PC-9 (cell line): ENCODE measurements around the gene BMPR2. TPM values are rescaled to one million over a fixed set of nuclear protein-coding genes. Genes with fewer than 3 reads are reported as not detected.
A peak's percentile ranks its signal among the peaks of the same experiment; 100 is the strongest.

Source experiments
- BruUV-seq: library from RNA; stranded (reverse); fragments of 400-500 nt; replicated peaks from 2 replicates; lab custom pipeline; 2021; lab: Mats Ljungman, UMichigan
- CTCF ChIA-PET: fragments of 300-600 bp; sonication (Branson Sonifier 250); formaldehyde crosslinking; loops from one replicate; lab custom pipeline; 2022; ENCODE audit warnings: antibody characterized with exemption; lab: Charles Lee
- POLR2A ChIA-PET: fragments of 300-600 bp; sonication (Branson Sonifier 250); formaldehyde crosslinking; loops from one replicate; lab custom pipeline; 2022; ENCODE audit warnings: antibody characterized with exemption; ENCODE audit not compliant: unreplicated experiment; lab: Charles Lee
- DNase-seq, 2 experiments: peaks; one replicate each; pipeline versions ENCODE4 v3.0.0 to v3.0.0-alpha.2; 2015 to 2022; ENCODE audit warnings: mixed read lengths in 1 of 2
- H2AFZ ChIP-seq: fragments of 200-600 bp; sonication (generic); 2 replicates; pipeline ENCODE4 v1.8.1; 2017; ENCODE audit warnings: antibody characterized with exemption
- H3F3A ChIP-seq: fragments of 200-600 bp; sonication (generic); 2 replicates; pipeline ENCODE4 v1.8.1; 2017; ENCODE audit warnings: antibody characterized with exemption, mild to moderate bottlenecking, low read depth; ENCODE audit not compliant: insufficient read depth
- H3K27ac ChIP-seq: fragments of 200-600 bp; sonication (generic); 2 replicates; pipeline ENCODE4 v1.6.1; 2016; ENCODE audit warnings: mixed run types
- H3K27me3 ChIP-seq: fragments of 200-600 bp; sonication (generic); 2 replicates; pipeline ENCODE4 v1.6.1; 2016; ENCODE audit warnings: low read depth, mixed run types; ENCODE audit not compliant: insufficient read depth
- H3K36me3 ChIP-seq: fragments of 200-600 bp; sonication (generic); 2 replicates; pipeline ENCODE4 v1.6.1; 2016; ENCODE audit warnings: low read depth, mixed run types
- H3K4me1 ChIP-seq: fragments of 200-600 bp; sonication (generic); replicated peaks from 2 replicates; pipeline ENCODE4 v1.6.1; 2016; ENCODE audit warnings: mixed run types; ENCODE audit not compliant: insufficient read depth
- H3K4me2 ChIP-seq: fragments of 200-600 bp; sonication (generic); 2 replicates; pipeline ENCODE4 v1.6.1; 2017; ENCODE audit warnings: mixed run types
- H3K4me3 ChIP-seq: fragments of 200-600 bp; sonication (generic); 2 replicates; pipeline ENCODE4 v1.6.1; 2016; ENCODE audit warnings: mixed run types
- H3K79me2 ChIP-seq: fragments of 200-600 bp; sonication (generic); 2 replicates; pipeline ENCODE4 v1.6.1; 2017; ENCODE audit warnings: low read depth, mixed run types
- H3K9me2 ChIP-seq: fragments of 200-600 bp; sonication (generic); 2 replicates; pipeline ENCODE4 v1.8.1; 2017; ENCODE audit warnings: mild to moderate bottlenecking; ENCODE audit not compliant: insufficient read depth
- H3K9me3 ChIP-seq: fragments of 200-600 bp; sonication (generic); 2 replicates; pipeline ENCODE4 v1.8.1; 2016; ENCODE audit warnings: low read depth; ENCODE audit not compliant: insufficient read depth
- H4K20me1 ChIP-seq: fragments of 200-600 bp; sonication (generic); 2 replicates; pipeline ENCODE4 v1.8.1; 2017; ENCODE audit not compliant: insufficient read depth
- CTCF ChIP-seq: fragments of 200-600 bp; sonication (generic); conservative IDR thresholded peaks from 2 replicates; pipeline ENCODE4 v1.6.1; 2017; ENCODE audit warnings: mixed run types, antibody characterized with exemption, mild to moderate bottlenecking, moderate library complexity
- EZH2 ChIP-seq: fragments of 200-600 bp; sonication (generic); IDR thresholded peaks from 2 replicates; pipeline ENCODE4 v1.8.0; 2017; ENCODE audit warnings: antibody characterized with exemption, low read depth
- intact Hi-C: fragments of 100-400 bp; cut with micrococcal nuclease; formaldehyde crosslinking; loops from one replicate; pipeline ENCODE4 v1.10.0; 2022; ENCODE audit not compliant: unreplicated experiment
- total RNA-seq: library from RNA; stranded (reverse); gene quantifications from 2 replicates; pipeline ENCODE4 v1.2.3, GENCODE V29; 2021

The BMPR2 gene
- total RNA-seq, 1 experiment from 2014 or later: 23.2 TPM

- H3K4me2 ChIP-seq: no peak overlapping the region
- no peak overlapping the region for H3K27ac ChIP-seq
- no peaks in the 10 kb centered on the region for H3K4me1 ChIP-seq
- no peaks in the 10 kb centered on the region for H3K9me3 ChIP-seq
- no peaks in the 10 kb centered on the region for H3K9me2 ChIP-seq
- ChIA-PET POLR2A (no interaction called here), CTCF (no interaction called here)
- no peak for DNase-seq
- intact Hi-C loops: no loop called here
- H3K4me3 ChIP-seq: no peak overlapping the region
- H2AFZ ChIP-seq: no peak overlapping the region
- TF ChIP-seq EZH2 (no peak), CTCF (no peak)
- no peaks in the 10 kb centered on the region for H3K79me2 ChIP-seq
- no peaks in the 10 kb centered on the region for H4K20me1 ChIP-seq
- H3K27me3 ChIP-seq: no peaks in the 10 kb centered on the region
- no TSS peak for BruUV-seq
- H3F3A ChIP-seq: no peaks in the 10 kb centered on the region; the same call in 1 of the 2 replicates
- no peaks in the 10 kb centered on the region for H3K36me3 ChIP-seq
Measured at GRCh38 chr2:202344178-202344577, 31.9 kb upstream of the BMPR2 start.

GRCh38 chr2:202346180-202346579 lies 29.9 kb upstream of the BMPR2 start:
- peak in 1 of 2 experiments; percentile 53 for DNase-seq
- no peak for TF ChIP-seq EZH2
- no peak for TF ChIP-seq CTCF
- Histone ChIP-seq H3K4me2 (no peak overlapping the region), H3K4me3 (no peak overlapping the region), H3K27ac (no peak overlapping the region), H2AFZ (no peak overlapping the region), H3K36me3 (no peaks in the 10 kb centered on the region), H4K20me1 (no peaks in the 10 kb centered on the region), H3K9me3 (no peaks in the 10 kb centered on the region), H3K4me1 (no peaks in the 10 kb centered on the region), H3F3A (no peaks in the 10 kb centered on the region), H3K27me3 (no peaks in the 10 kb centered on the region), H3K79me2 (no peaks in the 10 kb centered on the region), H3K9me2 (no peaks in the 10 kb centered on the region)
- ChIA-PET CTCF (no interaction called here), POLR2A (no interaction called here)
- intact Hi-C loops: no loop called here
- BruUV-seq: no TSS peak

- no peaks in the 10 kb centered on the region for H3F3A ChIP-seq
- no peak overlapping the region for H3K4me3 ChIP-seq
- ChIA-PET POLR2A (no interaction called here), CTCF (no interaction called here)
- TF ChIP-seq CTCF (no peak), EZH2 (no peak)
- H2AFZ ChIP-seq: no peak overlapping the region
- no TSS peak for BruUV-seq
- no peaks in the 10 kb centered on the region for H3K79me2 ChIP-seq
- no peaks in the 10 kb centered on the region for H3K9me3 ChIP-seq
- no peak overlapping the region for H3K27ac ChIP-seq
- no peaks in the 10 kb centered on the region for H3K9me2 ChIP-seq
- no peaks in the 10 kb centered on the region for H4K20me1 ChIP-seq
- intact Hi-C loops: no loop called here
- no peaks in the 10 kb centered on the region for H3K27me3 ChIP-seq
- no peaks in the 10 kb centered on the region for H3K36me3 ChIP-seq
- DNase-seq: no peak
- H3K4me1 ChIP-seq: no peaks in the 10 kb centered on the region
- no peak overlapping the region for H3K4me2 ChIP-seq
Measured at GRCh38 chr2:202353430-202353829, 22.7 kb upstream of the BMPR2 start.
